Lower leg skin (tissue), 4 donors: Measurements from ENCODE around the gene ZNF778. TPM values are rescaled to one million over a fixed set of nuclear protein-coding genes. Genes with fewer than 3 reads are reported as not detected.

Experiments
- DNase-seq, 2 donors: peaks; one replicate each; pipeline ENCODE4 v3.0.0-alpha.2; 2019; ENCODE audit warnings: low spot score in 2 of 2
- H3K4me3 ChIP-seq: fragments of 200-600 bp; sonication (generic); 2 replicates; pipeline ENCODE4 v1.5.1; 2017; ENCODE audit warnings: mild to moderate bottlenecking, low read depth; ENCODE audit not compliant: poor library complexity, severe bottlenecking
- CTCF ChIP-seq, 3 donors: fragments of 450-650 bp; IDR thresholded peaks; one replicate each; pipeline ENCODE4 v1.5.1; 2016; ENCODE audit warnings: antibody characterized with exemption in 3 of 3, mild to moderate bottlenecking in 3 of 3, moderate library complexity in 2 of 3
- POLR2A ChIP-seq, 2 donors: fragments of 450-650 bp; IDR thresholded peaks; one replicate each; pipeline ENCODE4 v1.6.1; 2016 to 2017; ENCODE audit warnings: antibody characterized with exemption in 2 of 2, mild to moderate bottlenecking in 1 of 2, moderate library complexity in 1 of 2
- WGBS, 2 donors: methylation state at CpG; one replicate each; pipeline ENCODE4 v1.1.5; 2018; 5-methylcytosine and 5-hydroxymethylcytosine counted together
- intact Hi-C: fragments of 100-400 bp; cut with DNase I; formaldehyde crosslinking; loops from one replicate; pipeline ENCODE4 v1.15.0; 2023; ENCODE audit warnings: low total_unique reads
- total RNA-seq, 4 donors: library from RNA; depleted of rRNA; stranded (reverse); fragments of >200 nt; gene quantifications; one replicate each; pipeline ENCODE4 v1.1.0, GENCODE V29; 2016

Gene ZNF778
- total RNA-seq, 4 donors from 2014 or later = 10.9 to 34.8 (median 18.1) TPM

- 93 to 95% methylated on average over 34 to 38 of the region's 39 CpGs for WGBS, 2 donors
- intact Hi-C loops = no loop called here
- TF ChIP-seq POLR2A (IDR thresholded peaks at IDR 0.05) = no peak
- TF ChIP-seq CTCF (IDR thresholded peaks at IDR 0.05) = no peak
- peak in 1 of 2 donors; percentile 84 for DNase-seq
- no peak overlapping the region for H3K4me3 ChIP-seq
These were observed 58.6 kb downstream of the ZNF778 start for GRCh38 chr16:89275837-89276720.

GRCh38 chr16:89277049-89277448 is 59.5 kb downstream of the ZNF778 start:
- TF ChIP-seq POLR2A (IDR thresholded peaks at IDR 0.05) (no peak), CTCF (IDR thresholded peaks at IDR 0.05) (no peak)
- DNase-seq = no peak
- intact Hi-C loops = no loop called here
- H3K4me3 ChIP-seq = no peak overlapping the region
- 85 to 89% methylated on average over 9 of the region's 9 CpGs for WGBS, 2 donors

- DNase-seq = peak in 1 of 2 donors; percentile 83
- intact Hi-C loops = no loop called here
These were observed 60.3 kb downstream of the ZNF778 start for GRCh38 chr16:89277641-89278341.

GRCh38 chr16:89278441-89279240 is 61.1 kb downstream of the ZNF778 start:
- 93% methylated on average over 36 of the region's 36 CpGs for WGBS, 2 donors
- TF ChIP-seq CTCF (IDR thresholded peaks at IDR 0.05) (no peak), POLR2A (IDR thresholded peaks at IDR 0.05) (no peak)
- intact Hi-C loops = no loop called here

More at GRCh38 chr16:89277641-89278341, 60.3 kb downstream of the ZNF778 start:
- TF ChIP-seq POLR2A (IDR thresholded peaks at IDR 0.05) (no peak), CTCF (IDR thresholded peaks at IDR 0.05) (no peak)
- WGBS, 2 donors = 84% methylated on average over 17 to 33 of the region's 33 CpGs
- no peak overlapping the region for H3K4me3 ChIP-seq

GRCh38 chr16:89279666-89280481 is 62.4 kb downstream of the ZNF778 start:
- TF ChIP-seq POLR2A (IDR thresholded peaks at IDR 0.05) = no peak
- no peak for TF ChIP-seq CTCF (IDR thresholded peaks at IDR 0.05)
- WGBS, 2 donors = 94 to 96% methylated on average over 53 to 56 of the region's 65 CpGs
- intact Hi-C loops = no loop called here
- no peak overlapping the region for H3K4me3 ChIP-seq
- no peak for DNase-seq

More at GRCh38 chr16:89278441-89279240, 61.1 kb downstream of the ZNF778 start:
- no peak overlapping the region for H3K4me3 ChIP-seq
- no peak for DNase-seq
